Keratinocyte (primary cell): ENCODE measurements around the gene SFMBT2. TPM values are rescaled to one million over a fixed set of nuclear protein-coding genes. Genes with fewer than 3 reads are reported as not detected.

Experiments used
- DNase-seq: peaks from one replicate; pipeline ENCODE4 v3.0.0-alpha.2; 2011; ENCODE audit warnings: low read depth, missing footprints, low spot score
- FAIRE-seq: peaks from 2 replicates; lab custom pipeline; 2011; peaks lifted over from hg19 to GRCh38; lab: Jason Lieb, UNC
- H2AFZ ChIP-seq: 2 replicates; pipeline ENCODE4 v1.6.0; 2012; ENCODE audit warnings: low read length, control low read depth, inconsistent platforms; ENCODE audit not compliant: control insufficient read depth
- H3K27ac ChIP-seq: 2 replicates; pipeline ENCODE4 v1.5.1; 2011; ENCODE audit warnings: low read length; ENCODE audit not compliant: control insufficient read depth, insufficient read depth
- H3K27me3 ChIP-seq: 3 replicates; pipeline ENCODE4 v1.6.0; 2011; ENCODE audit warnings: low read length; ENCODE audit not compliant: control insufficient read depth, insufficient read depth; ENCODE audit errors: extremely low read depth
- H3K36me3 ChIP-seq, 2 experiments: 2 replicates in 1 of 2; 3 replicates in 1 of 2; pipeline ENCODE4 v1.5.1; 2011; ENCODE audit warnings: low read length in 2 of 2, mild to moderate bottlenecking in 1 of 2; ENCODE audit not compliant: control insufficient read depth in 2 of 2, insufficient read depth in 2 of 2; ENCODE audit errors: extremely low read depth in 1 of 2
- H3K4me1 ChIP-seq: 3 replicates; pipeline ENCODE4 v1.5.1; 2011; ENCODE audit warnings: low read length; ENCODE audit not compliant: control insufficient read depth, insufficient read depth; ENCODE audit errors: extremely low read depth
- H3K4me2 ChIP-seq: 3 replicates; pipeline ENCODE4 v1.6.0; 2011; ENCODE audit warnings: low read depth, low read length; ENCODE audit not compliant: control insufficient read depth, insufficient read depth; ENCODE audit errors: extremely low read depth
- H3K4me3 ChIP-seq, 3 experiments: fragments of 200-600 bp in 1 of 3; sonication (generic) in 1 of 3; 2 replicates in 2 of 3; 3 replicates in 1 of 3; pipeline ENCODE4 v1.5.1; 2011 to 2016; ENCODE audit warnings: low read length in 3 of 3, mild to moderate bottlenecking in 3 of 3, control low read depth in 2 of 3, inconsistent platforms in 1 of 3, low read depth in 1 of 3, mixed read lengths in 1 of 3, mixed run types in 1 of 3, moderate library complexity in 1 of 3; ENCODE audit not compliant: control insufficient read depth in 2 of 3, insufficient read depth in 2 of 3; ENCODE audit errors: extremely low read depth in 1 of 3
- H3K79me2 ChIP-seq: 2 replicates; pipeline ENCODE4 v1.6.0; 2012; ENCODE audit warnings: low read length; ENCODE audit not compliant: control insufficient read depth, insufficient read depth
- H3K9ac ChIP-seq: 3 replicates; pipeline ENCODE4 v1.6.0; 2011; ENCODE audit warnings: low read length; ENCODE audit not compliant: control insufficient read depth, insufficient read depth; ENCODE audit errors: extremely low read depth
- H3K9me1 ChIP-seq: 3 replicates; pipeline ENCODE4 v1.6.0; 2011; ENCODE audit warnings: low read length; ENCODE audit not compliant: control insufficient read depth, insufficient read depth; ENCODE audit errors: extremely low read depth
- H3K9me3 ChIP-seq: 2 replicates; pipeline ENCODE4 v1.5.1; 2012; ENCODE audit warnings: low read depth, low read length; ENCODE audit not compliant: control insufficient read depth
- H4K20me1 ChIP-seq: 3 replicates; pipeline ENCODE4 v1.6.0; 2011; ENCODE audit warnings: low read length; ENCODE audit not compliant: control insufficient read depth, insufficient read depth; ENCODE audit errors: extremely low read depth
- EZH2 ChIP-seq: IDR thresholded peaks from one replicate; pipeline ENCODE4 v1.6.1; 2012; ENCODE audit warnings: inconsistent platforms, mild to moderate bottlenecking, low read length, moderate library complexity
- dilution Hi-C: fragments of 300-500 bp; cut with MboI; formaldehyde crosslinking; loops from one replicate; pipeline ENCODE4 v1.7.0; 2020; ENCODE audit warnings: low sequenced_read_pairs; ENCODE audit not compliant: extremely low pct_ligation_motif_present
- polyA plus RNA-seq, 5 experiments: library from polyadenylated mRNA; depleted of rRNA in 3 of 5; stranded (reverse) in 3 of 5; stranded (forward) in 1 of 5; unstranded in 1 of 5; fragments of >200 nt; gene quantifications; 1 replicate in 1 of 5; 2 replicates in 3 of 5; 3 replicates in 1 of 5; pipeline versions ENCODE4 v1.2.1 to v1.2.3, GENCODE V29; 2011 to 2012; ENCODE audit warnings: missing spikeins in 2 of 5, low read depth in 1 of 5, low replicate concordance in 1 of 5
- TF ChIP-seq, protein P1 (sequence below), 3 experiments: IDR thresholded peaks in 1 of 3; conservative IDR thresholded peaks in 1 of 3; optimal IDR thresholded peaks in 1 of 3; 2 replicates in 2 of 3; 3 replicates in 1 of 3; pipeline versions ENCODE3 to v1.5.1; 2011; ENCODE audit warnings: low read length in 3 of 3, mild to moderate bottlenecking in 3 of 3, moderate library complexity in 2 of 3, control low read depth in 1 of 3, inconsistent platforms in 1 of 3; ENCODE audit not compliant: insufficient read depth in 2 of 3; ENCODE audit errors: extremely low read depth in 1 of 3

SFMBT2 gene
- polyA plus RNA-seq, 1 donor (not counting 4 experiments of a cell fraction or from before 2014, with no cell fraction given) = 0.71 TPM

DNA sequence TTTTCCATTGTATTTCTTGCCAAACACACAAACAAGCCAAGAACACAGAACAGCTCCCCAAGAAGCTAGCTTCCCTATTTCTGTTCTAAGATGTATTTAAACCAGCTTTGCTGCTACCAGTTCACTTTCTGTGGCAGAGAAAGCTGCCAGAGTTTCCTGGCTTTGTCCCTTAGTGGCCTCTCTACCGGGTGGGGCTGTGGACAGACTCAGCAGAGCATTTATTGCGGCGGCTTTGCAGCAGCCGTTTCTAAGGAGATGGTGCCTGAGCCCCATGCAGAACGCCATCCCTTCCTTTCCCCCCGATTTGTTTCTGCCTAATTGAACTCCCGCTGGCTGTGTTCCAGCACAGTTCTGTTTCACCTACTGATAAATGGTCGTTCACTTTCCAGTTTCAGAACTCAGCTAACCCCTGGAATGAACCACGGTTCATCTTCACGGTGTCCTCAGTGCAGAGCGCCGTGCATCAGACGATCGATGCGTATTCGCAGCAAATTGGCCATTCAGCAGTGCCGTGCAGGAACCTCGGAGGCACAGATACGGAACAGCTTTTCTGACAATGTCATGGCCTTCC is 33.8 kb upstream of the SFMBT2 start:
- dilution Hi-C loops = no loop called here
- TF ChIP-seq, protein P1, sequence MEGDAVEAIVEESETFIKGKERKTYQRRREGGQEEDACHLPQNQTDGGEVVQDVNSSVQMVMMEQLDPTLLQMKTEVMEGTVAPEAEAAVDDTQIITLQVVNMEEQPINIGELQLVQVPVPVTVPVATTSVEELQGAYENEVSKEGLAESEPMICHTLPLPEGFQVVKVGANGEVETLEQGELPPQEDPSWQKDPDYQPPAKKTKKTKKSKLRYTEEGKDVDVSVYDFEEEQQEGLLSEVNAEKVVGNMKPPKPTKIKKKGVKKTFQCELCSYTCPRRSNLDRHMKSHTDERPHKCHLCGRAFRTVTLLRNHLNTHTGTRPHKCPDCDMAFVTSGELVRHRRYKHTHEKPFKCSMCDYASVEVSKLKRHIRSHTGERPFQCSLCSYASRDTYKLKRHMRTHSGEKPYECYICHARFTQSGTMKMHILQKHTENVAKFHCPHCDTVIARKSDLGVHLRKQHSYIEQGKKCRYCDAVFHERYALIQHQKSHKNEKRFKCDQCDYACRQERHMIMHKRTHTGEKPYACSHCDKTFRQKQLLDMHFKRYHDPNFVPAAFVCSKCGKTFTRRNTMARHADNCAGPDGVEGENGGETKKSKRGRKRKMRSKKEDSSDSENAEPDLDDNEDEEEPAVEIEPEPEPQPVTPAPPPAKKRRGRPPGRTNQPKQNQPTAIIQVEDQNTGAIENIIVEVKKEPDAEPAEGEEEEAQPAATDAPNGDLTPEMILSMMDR (optimal IDR thresholded peaks at IDR 0.05 in 1 of 3, IDR thresholded peaks at IDR 0.05 in 1 of 3, conservative IDR thresholded peaks at IDR 0.05 in 1 of 3; ENCODE audit: extremely low read depth in 1 of 3, insufficient read depth in 2 of 3, low read length in 3 of 3) = no peak
- TF ChIP-seq EZH2 = no peak

DNA sequence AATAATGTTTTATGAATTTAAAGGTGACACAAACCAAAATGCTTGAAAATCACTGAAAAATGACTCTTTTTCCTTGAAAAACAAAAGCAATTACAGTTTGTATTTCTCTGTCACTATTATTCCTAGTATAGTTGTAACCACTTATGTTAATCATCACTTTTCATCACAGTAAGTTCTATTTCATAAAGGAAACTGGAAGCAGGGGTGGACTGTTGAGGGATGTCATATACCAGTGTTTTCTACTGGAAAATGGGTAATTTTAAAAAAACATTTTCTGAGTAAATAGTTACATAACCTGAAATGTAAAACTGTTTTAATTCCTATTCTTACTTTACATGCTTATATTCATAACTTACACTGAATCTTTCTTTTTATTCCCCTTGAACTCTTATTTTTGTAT is 32.2 kb upstream of the SFMBT2 start:
- Histone ChIP-seq H3K4me2 (no peak overlapping the region), H3K9ac (no peak overlapping the region), H2AFZ (no peak overlapping the region), H3K79me2 (no peaks in the 10 kb centered on the region), H3K27me3 (no peaks in the 10 kb centered on the region), H3K27ac (no peak overlapping the region), H3K4me1 (no peaks in the 10 kb centered on the region), H4K20me1 (no peaks in the 10 kb centered on the region), H3K4me3 (no peak overlapping the region), H3K9me3 (no peaks in the 10 kb centered on the region), H3K36me3 (no peaks in the 10 kb centered on the region), H3K9me1 (no peaks in the 10 kb centered on the region)
- no peak for DNase-seq
- TF ChIP-seq, protein P1 (optimal IDR thresholded peaks at IDR 0.05 in 1 of 3, IDR thresholded peaks at IDR 0.05 in 1 of 3, conservative IDR thresholded peaks at IDR 0.05 in 1 of 3; ENCODE audit: extremely low read depth in 1 of 3, insufficient read depth in 2 of 3, low read length in 3 of 3) = no peak
- TF ChIP-seq EZH2 = no peak
- dilution Hi-C loops = no loop called here
- FAIRE-seq = no peak

More for the DNA sequence above, 33.8 kb upstream of the SFMBT2 start:
- FAIRE-seq = no peak
- Histone ChIP-seq H3K9me1 (no peaks in the 10 kb centered on the region), H3K4me1 (no peaks in the 10 kb centered on the region), H3K79me2 (no peaks in the 10 kb centered on the region), H4K20me1 (no peaks in the 10 kb centered on the region), H3K4me3 (no peak overlapping the region), H3K9ac (no peak overlapping the region), H2AFZ (no peak overlapping the region), H3K36me3 (no peaks in the 10 kb centered on the region), H3K27ac (no peak overlapping the region), H3K4me2 (no peak overlapping the region), H3K27me3 (no peaks in the 10 kb centered on the region), H3K9me3 (peaks cover 2% of the 10 kb centered on the region)
- no peak for DNase-seq
